ENCODE results near the gene TPRKB.

TPRKB gene

GRCh38 chr2:73714091-73714490 lies 23.1 kb downstream of the TPRKB start:
- Histone ChIP-seq H3K4me1 (ENCODE audit: low read length) (no peaks in the 10 kb centered on the region), H4K20me1 (ENCODE audit: insufficient read depth, low read length) (no peaks in the 10 kb centered on the region), H3K9me2 (replicated peaks; ENCODE audit: insufficient read depth, low read length) (no peaks in the 10 kb centered on the region), H3K9me3 (replicated peaks; ENCODE audit: insufficient read depth, low read length) (no peaks in the 10 kb centered on the region), H2AFZ (ENCODE audit: low read length) (no peak overlapping the region), H3K79me2 (ENCODE audit: low read length) (no peaks in the 10 kb centered on the region), H3K27ac (ENCODE audit: low read length) (no peak overlapping the region), H3K9ac (ENCODE audit: low read length) (no peak overlapping the region), H3K4me2 (ENCODE audit: low read depth, low read length) (no peak overlapping the region), H3K36me3 (replicated peaks; ENCODE audit: insufficient read depth, low read length) (no peaks in the 10 kb centered on the region), H3F3A (ENCODE audit: insufficient read depth, low read length) (no peaks in the 10 kb centered on the region), H3K4me3 (ENCODE audit: low read length) (no peak overlapping the region), H3K27me3 (replicated peaks; ENCODE audit: insufficient read depth, low read length) (no peaks in the 10 kb centered on the region)
- no peak for DNase-seq
- no peak for TF ChIP-seq EZH2 (optimal IDR thresholded peaks at IDR 0.05; ENCODE audit: low read depth, low read length)

- Histone ChIP-seq H3K9ac (ENCODE audit: low read length) (no peak overlapping the region), H3K36me3 (replicated peaks; ENCODE audit: insufficient read depth, low read length) (no peaks in the 10 kb centered on the region), H3K27me3 (replicated peaks; ENCODE audit: insufficient read depth, low read length) (no peaks in the 10 kb centered on the region), H3K9me2 (replicated peaks; ENCODE audit: insufficient read depth, low read length) (no peaks in the 10 kb centered on the region), H3K4me1 (ENCODE audit: low read length) (no peaks in the 10 kb centered on the region), H3K4me3 (ENCODE audit: low read length) (no peak overlapping the region), H3F3A (ENCODE audit: insufficient read depth, low read length) (no peaks in the 10 kb centered on the region), H3K4me2 (ENCODE audit: low read depth, low read length) (no peak overlapping the region), H3K79me2 (ENCODE audit: low read length) (no peaks in the 10 kb centered on the region), H4K20me1 (ENCODE audit: insufficient read depth, low read length) (no peaks in the 10 kb centered on the region), H3K9me3 (replicated peaks; ENCODE audit: insufficient read depth, low read length) (no peaks in the 10 kb centered on the region), H3K27ac (ENCODE audit: low read length) (no peak overlapping the region), H2AFZ (ENCODE audit: low read length) (no peak overlapping the region)
- TF ChIP-seq, protein P1, sequence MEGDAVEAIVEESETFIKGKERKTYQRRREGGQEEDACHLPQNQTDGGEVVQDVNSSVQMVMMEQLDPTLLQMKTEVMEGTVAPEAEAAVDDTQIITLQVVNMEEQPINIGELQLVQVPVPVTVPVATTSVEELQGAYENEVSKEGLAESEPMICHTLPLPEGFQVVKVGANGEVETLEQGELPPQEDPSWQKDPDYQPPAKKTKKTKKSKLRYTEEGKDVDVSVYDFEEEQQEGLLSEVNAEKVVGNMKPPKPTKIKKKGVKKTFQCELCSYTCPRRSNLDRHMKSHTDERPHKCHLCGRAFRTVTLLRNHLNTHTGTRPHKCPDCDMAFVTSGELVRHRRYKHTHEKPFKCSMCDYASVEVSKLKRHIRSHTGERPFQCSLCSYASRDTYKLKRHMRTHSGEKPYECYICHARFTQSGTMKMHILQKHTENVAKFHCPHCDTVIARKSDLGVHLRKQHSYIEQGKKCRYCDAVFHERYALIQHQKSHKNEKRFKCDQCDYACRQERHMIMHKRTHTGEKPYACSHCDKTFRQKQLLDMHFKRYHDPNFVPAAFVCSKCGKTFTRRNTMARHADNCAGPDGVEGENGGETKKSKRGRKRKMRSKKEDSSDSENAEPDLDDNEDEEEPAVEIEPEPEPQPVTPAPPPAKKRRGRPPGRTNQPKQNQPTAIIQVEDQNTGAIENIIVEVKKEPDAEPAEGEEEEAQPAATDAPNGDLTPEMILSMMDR (IDR thresholded peaks at IDR 0.05; ENCODE audit: low read length): no peak
- DNase-seq: no peak
These were observed 28.6 kb downstream of the TPRKB start for GRCh38 chr2:73708527-73708926.

GRCh38 chr2:73707636-73708035 lies 29.5 kb downstream of the TPRKB start:
- Histone ChIP-seq H3K4me1 (ENCODE audit: low read length) (no peaks in the 10 kb centered on the region), H3K9me2 (replicated peaks; ENCODE audit: insufficient read depth, low read length) (no peaks in the 10 kb centered on the region), H3K36me3 (replicated peaks; ENCODE audit: insufficient read depth, low read length) (no peaks in the 10 kb centered on the region), H3K27ac (ENCODE audit: low read length) (no peak overlapping the region), H3K79me2 (ENCODE audit: low read length) (no peaks in the 10 kb centered on the region), H3K4me3 (ENCODE audit: low read length) (no peak overlapping the region), H3K27me3 (replicated peaks; ENCODE audit: insufficient read depth, low read length) (no peaks in the 10 kb centered on the region), H3K9me3 (replicated peaks; ENCODE audit: insufficient read depth, low read length) (no peaks in the 10 kb centered on the region), H3K4me2 (ENCODE audit: low read depth, low read length) (no peak overlapping the region), H2AFZ (ENCODE audit: low read length) (no peak overlapping the region), H3K9ac (ENCODE audit: low read length) (no peak overlapping the region), H3F3A (ENCODE audit: insufficient read depth, low read length) (no peaks in the 10 kb centered on the region), H4K20me1 (ENCODE audit: insufficient read depth, low read length) (no peaks in the 10 kb centered on the region)
- no peak for DNase-seq
- TF ChIP-seq EZH2 (optimal IDR thresholded peaks at IDR 0.05; ENCODE audit: low read depth, low read length) (no peak), EZH2phosphoT487 (IDR thresholded peaks at IDR 0.05; ENCODE audit: low read length) (no peak)
- TF ChIP-seq, protein P1 (IDR thresholded peaks at IDR 0.05; ENCODE audit: low read length): no peak

- no peaks in the 10 kb centered on the region for H3K9me3 ChIP-seq (replicated peaks; ENCODE audit: insufficient read depth, low read length)
- H3K36me3 ChIP-seq (replicated peaks; ENCODE audit: insufficient read depth, low read length): no peaks in the 10 kb centered on the region
- H3K4me3 ChIP-seq (ENCODE audit: low read length): no peak overlapping the region
- no peaks in the 10 kb centered on the region for H3K9me2 ChIP-seq (replicated peaks; ENCODE audit: insufficient read depth, low read length)
- DNase-seq: no peak
- H3K4me1 ChIP-seq (ENCODE audit: low read length): no peaks in the 10 kb centered on the region
- no peaks in the 10 kb centered on the region for H3F3A ChIP-seq (ENCODE audit: insufficient read depth, low read length)
- H3K4me2 ChIP-seq (ENCODE audit: low read depth, low read length): no peak overlapping the region
- no peaks in the 10 kb centered on the region for H3K79me2 ChIP-seq (ENCODE audit: low read length)
- no peak overlapping the region for H3K9ac ChIP-seq (ENCODE audit: low read length)
- H3K27ac ChIP-seq (ENCODE audit: low read length): no peak overlapping the region
- H2AFZ ChIP-seq (ENCODE audit: low read length): no peak overlapping the region
- TF ChIP-seq EZH2phosphoT487 (IDR thresholded peaks at IDR 0.05; ENCODE audit: low read length) (no peak), EZH2 (optimal IDR thresholded peaks at IDR 0.05; ENCODE audit: low read depth, low read length) (no peak)
- TF ChIP-seq, protein P1 (IDR thresholded peaks at IDR 0.05; ENCODE audit: low read length): no peak
- H3K27me3 ChIP-seq (replicated peaks; ENCODE audit: insufficient read depth, low read length): no peaks in the 10 kb centered on the region
- no peaks in the 10 kb centered on the region for H4K20me1 ChIP-seq (ENCODE audit: insufficient read depth, low read length)
These were observed 30.1 kb downstream of the TPRKB start for GRCh38 chr2:73707058-73707457.
